SK-N-SH (cell line): ENCODE data around the gene COPS9.

ENCODE experiments used
- CTCF ChIP-seq: fragments of 200-600 bp; sonication (generic); IDR thresholded peaks from 2 replicates; pipeline ENCODE4 v1.6.1; 2017; ENCODE audit warnings: antibody characterized with exemption, mild to moderate bottlenecking, moderate library complexity
- FOSL2 ChIP-seq: IDR thresholded peaks from 2 replicates; pipeline ENCODE4 v1.4.0; 2012; ENCODE audit warnings: low read depth, mild to moderate bottlenecking, moderate library complexity, borderline replicate concordance
- MAX ChIP-seq: IDR thresholded peaks from 2 replicates; pipeline ENCODE4 v1.4.0; 2012; ENCODE audit warnings: low read depth
- POLR2AphosphoS5 ChIP-seq: IDR thresholded peaks from 2 replicates; pipeline ENCODE4 v1.6.1; 2012; ENCODE audit warnings: low read depth, low read length
- USF1 ChIP-seq: IDR thresholded peaks from 2 replicates; pipeline ENCODE4 v1.4.0; 2012; ENCODE audit warnings: low read depth, borderline replicate concordance
- USF2 ChIP-seq: fragments of 150-350 bp; IDR thresholded peaks from 2 replicates; pipeline ENCODE4 v1.6.1; 2017; ENCODE audit warnings: antibody characterized with exemption, low read length, low read depth, borderline replicate concordance
- YY1 ChIP-seq: IDR thresholded peaks from 2 replicates; pipeline ENCODE4 v1.4.0; 2012; ENCODE audit warnings: low read depth, mild to moderate bottlenecking

GRCh38 chr2:240098349-240098748 lies 37.8 kb downstream of the COPS9 start:
- TF ChIP-seq MAX = no peak
- TF ChIP-seq CTCF = no peak
- TF ChIP-seq FOSL2 = no peak
- TF ChIP-seq POLR2AphosphoS5 = no peak
- TF ChIP-seq USF2 = no peak
- TF ChIP-seq YY1 = no peak
- no peak for TF ChIP-seq USF1
